Lung (tissue), 12 donors: ENCODE measurements around the gene TMEM131. TPM values are rescaled to one million over a fixed set of nuclear protein-coding genes. Genes with fewer than 3 reads are reported as not detected.

Experiments used
- ATAC-seq: fragments of 200-7000 bp; cut with Tn5 transposase; one replicate; pipeline ENCODE4 v1.9.1; 2020; ENCODE audit warnings: moderate number of reproducible peaks; ENCODE audit not compliant: insufficient read depth, low FRiP score
- DNase-seq, 3 donors: peaks; one replicate each; pipeline ENCODE4 v3.0.0-alpha.2; 2013 to 2017
- H3K27ac ChIP-seq, 2 donors: one replicate each; pipeline ENCODE4 v1.5.1; 2013; ENCODE audit warnings: mild to moderate bottlenecking in 2 of 2, moderate library complexity in 2 of 2, control low read depth in 1 of 2, inconsistent platforms in 1 of 2, low read depth in 1 of 2, low read length in 1 of 2
- H3K27me3 ChIP-seq, 3 donors: one replicate each; pipeline ENCODE4 v1.5.1; 2013; ENCODE audit warnings: low read length in 2 of 3; ENCODE audit not compliant: control insufficient read depth in 3 of 3, insufficient read depth in 3 of 3
- H3K36me3 ChIP-seq, 4 donors: one replicate each; pipeline ENCODE4 v1.5.1; 2013; ENCODE audit warnings: low read length in 4 of 4, mild to moderate bottlenecking in 1 of 4, moderate library complexity in 1 of 4; ENCODE audit not compliant: control insufficient read depth in 4 of 4, insufficient read depth in 4 of 4
- H3K4me1 ChIP-seq, 5 donors: one replicate each; pipeline ENCODE4 v1.5.1; 2013; ENCODE audit warnings: low read length in 5 of 5, mild to moderate bottlenecking in 2 of 5, moderate library complexity in 1 of 5; ENCODE audit not compliant: control insufficient read depth in 5 of 5, insufficient read depth in 5 of 5
- H3K4me3 ChIP-seq: one replicate; pipeline ENCODE4 v1.5.1; 2013; ENCODE audit warnings: mild to moderate bottlenecking, control low read depth, moderate library complexity
- H3K9ac ChIP-seq, 2 donors: one replicate each; pipeline ENCODE4 v1.5.1; 2013; ENCODE audit warnings: low read length in 2 of 2, control low read depth in 1 of 2; ENCODE audit not compliant: insufficient read depth in 1 of 2
- H3K9me3 ChIP-seq, 4 donors: one replicate each; pipeline ENCODE4 v1.5.1; 2013; ENCODE audit warnings: low read length in 3 of 4, mild to moderate bottlenecking in 1 of 4, moderate library complexity in 1 of 4; ENCODE audit not compliant: control insufficient read depth in 4 of 4, insufficient read depth in 3 of 4
- WGBS, 2 donors: extraction: QIAGEN DNeasy Blood & Tissue Kit; methylation state at CpG; one replicate each; pipeline ENCODE4 v1.1.7; 2013; 5-methylcytosine and 5-hydroxymethylcytosine counted together
- polyA plus RNA-seq, 2 donors: library from polyadenylated mRNA; stranded (reverse); fragments of 200-250 nt; gene quantifications; one replicate each; pipeline ENCODE4 v1.2.1, GENCODE V29; 2013
- total RNA-seq, 2 donors: library from RNA; depleted of rRNA in 1 of 2; stranded (reverse); fragments of >200 nt in 1 of 2; gene quantifications; one replicate each; pipeline ENCODE4 v1.2.1, GENCODE V29; 2014 to 2021
- TF ChIP-seq, protein P1 (sequence below): IDR thresholded peaks from 2 replicates; pipeline ENCODE4 v1.5.1; 2012; ENCODE audit warnings: mild to moderate bottlenecking; ENCODE audit errors: control extremely low read depth, extremely low read depth
- donor health status: control.
- donor health status: control.
- donor health status: Bipolar disorder and iron deficiency.
- donor health status: healthy.
- donor health status: DM: yes; HTN: yes; CAD: no.

TMEM131 gene
- total and polyA plus RNA-seq, 4 donors = 9.3 to 54.0 (median 23.7) TPM

DNA sequence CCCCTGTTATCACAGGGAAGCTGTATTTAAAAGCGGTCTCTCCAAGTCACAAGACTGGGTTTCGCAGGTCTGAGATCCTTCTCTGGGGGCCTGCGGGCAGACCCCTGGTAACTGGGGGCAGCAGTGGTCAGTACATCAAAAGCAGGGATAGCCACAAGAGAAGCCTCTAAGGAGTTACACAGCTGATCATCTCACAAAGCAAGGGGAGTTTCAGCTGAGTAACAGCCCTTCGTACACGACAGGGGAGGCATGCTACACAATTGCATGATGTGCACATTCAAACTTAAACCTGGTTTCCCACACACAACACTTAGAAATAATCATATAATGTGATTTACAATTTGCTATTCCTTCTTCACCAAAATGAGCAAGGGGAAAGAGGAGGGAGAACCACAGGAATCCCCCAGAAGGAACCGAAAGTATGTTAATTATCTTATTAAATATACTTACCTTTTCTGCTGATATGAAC is 87.5 kb downstream of the TMEM131 start:
- H3K4me3 ChIP-seq = no peak overlapping the region
- H3K9ac ChIP-seq = no peak overlapping the region
- TF ChIP-seq, protein P1, sequence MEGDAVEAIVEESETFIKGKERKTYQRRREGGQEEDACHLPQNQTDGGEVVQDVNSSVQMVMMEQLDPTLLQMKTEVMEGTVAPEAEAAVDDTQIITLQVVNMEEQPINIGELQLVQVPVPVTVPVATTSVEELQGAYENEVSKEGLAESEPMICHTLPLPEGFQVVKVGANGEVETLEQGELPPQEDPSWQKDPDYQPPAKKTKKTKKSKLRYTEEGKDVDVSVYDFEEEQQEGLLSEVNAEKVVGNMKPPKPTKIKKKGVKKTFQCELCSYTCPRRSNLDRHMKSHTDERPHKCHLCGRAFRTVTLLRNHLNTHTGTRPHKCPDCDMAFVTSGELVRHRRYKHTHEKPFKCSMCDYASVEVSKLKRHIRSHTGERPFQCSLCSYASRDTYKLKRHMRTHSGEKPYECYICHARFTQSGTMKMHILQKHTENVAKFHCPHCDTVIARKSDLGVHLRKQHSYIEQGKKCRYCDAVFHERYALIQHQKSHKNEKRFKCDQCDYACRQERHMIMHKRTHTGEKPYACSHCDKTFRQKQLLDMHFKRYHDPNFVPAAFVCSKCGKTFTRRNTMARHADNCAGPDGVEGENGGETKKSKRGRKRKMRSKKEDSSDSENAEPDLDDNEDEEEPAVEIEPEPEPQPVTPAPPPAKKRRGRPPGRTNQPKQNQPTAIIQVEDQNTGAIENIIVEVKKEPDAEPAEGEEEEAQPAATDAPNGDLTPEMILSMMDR = no peak
- H3K27me3 ChIP-seq = no peaks in the 10 kb centered on the region
- peaks cover 0 to 2% (median 0%) of the 10 kb centered on the region in 4 donors for H3K9me3 ChIP-seq
- WGBS, 2 donors = 94 to 95% methylated on average over 6 of the region's 6 CpGs
- no peak overlapping the region for H3K27ac ChIP-seq
- H3K36me3 ChIP-seq = peaks cover 2 to 19% (median 6%) of the 10 kb centered on the region in 4 donors
- peaks cover 0 to 23% (median 10%) of the 10 kb centered on the region in 5 donors for H3K4me1 ChIP-seq
- ATAC-seq = no peak
- no peak for DNase-seq

DNA sequence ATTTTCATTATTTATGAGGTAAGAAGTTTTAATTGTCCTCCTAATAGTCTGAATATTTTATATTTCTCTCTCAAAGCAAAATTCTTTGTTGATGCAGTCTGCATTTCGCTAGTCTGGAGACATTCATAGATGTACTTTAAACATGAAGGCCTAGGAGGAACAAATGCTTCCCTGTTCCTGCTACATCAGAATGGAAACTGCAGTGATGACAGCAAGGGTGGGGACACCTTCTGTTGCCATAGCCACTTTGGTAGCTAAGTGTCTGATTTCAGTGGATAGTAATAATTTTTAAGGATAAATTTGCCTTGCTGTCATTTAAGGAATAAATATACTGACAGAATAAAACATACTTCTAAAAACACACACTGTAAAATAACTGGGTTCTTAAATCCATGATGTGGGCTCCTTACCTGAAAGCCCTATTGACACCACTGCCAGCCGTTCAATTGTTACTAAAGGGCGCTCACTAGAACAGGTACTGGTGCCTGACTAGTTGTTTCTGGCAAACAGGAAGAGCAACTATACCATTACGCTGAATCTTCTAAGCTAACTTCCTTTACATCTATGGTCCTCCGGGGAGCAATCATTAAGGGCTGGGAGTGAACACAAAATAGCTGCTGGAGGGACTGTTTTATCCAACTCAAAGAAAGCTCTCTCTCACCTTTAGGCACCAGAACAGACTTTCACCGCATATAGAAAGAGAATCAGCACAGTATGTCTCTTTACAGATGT is 88.2 kb downstream of the TMEM131 start:
- peaks cover 2 to 19% (median 6%) of the 10 kb centered on the region in 4 donors for H3K36me3 ChIP-seq
- WGBS, 2 donors = 88 to 92% methylated on average over 6 of the region's 6 CpGs
- H3K4me3 ChIP-seq = no peak overlapping the region
- no peak overlapping the region for H3K27ac ChIP-seq
- peaks cover 0 to 2% (median 0%) of the 10 kb centered on the region in 4 donors for H3K9me3 ChIP-seq
- TF ChIP-seq, protein P1 = no peak
- H3K27me3 ChIP-seq = no peaks in the 10 kb centered on the region
- H3K9ac ChIP-seq = no peak overlapping the region
- ATAC-seq (no peak), DNase-seq (no peak)
- H3K4me1 ChIP-seq = peaks cover 0 to 16% (median 7%) of the 10 kb centered on the region in 5 donors

DNA sequence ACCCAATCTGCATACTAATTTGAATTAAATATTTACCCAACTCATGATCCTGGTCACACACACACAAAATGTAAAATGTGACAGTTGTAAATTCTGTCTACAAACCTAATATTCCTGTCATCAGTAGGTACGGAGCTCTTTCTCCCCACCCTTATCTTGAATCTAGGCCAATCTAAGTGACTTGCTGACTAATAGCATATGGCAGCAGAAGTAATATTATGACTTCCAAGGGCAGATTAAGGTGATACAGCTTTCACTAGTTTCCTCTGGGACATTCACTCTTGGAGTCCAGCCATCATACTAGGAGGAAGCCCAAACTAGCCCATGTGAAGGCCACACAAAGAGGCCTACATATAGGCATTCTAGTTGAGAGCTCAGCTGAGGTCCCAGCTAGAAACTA is 89.4 kb downstream of the TMEM131 start:
- Histone ChIP-seq H3K4me1 (peaks cover 0 to 14% (median 3%) of the 10 kb centered on the region in 5 donors), H3K4me3 (no peak overlapping the region), H3K27ac (no peak overlapping the region), H3K27me3 (no peaks in the 10 kb centered on the region), H3K36me3 (peaks cover 2 to 19% (median 6%) of the 10 kb centered on the region in 4 donors), H3K9me3 (peaks cover 0 to 2% (median 0%) of the 10 kb centered on the region in 4 donors), H3K9ac (no peak overlapping the region)
- 85 to 97% methylated on average over 1 of the region's 1 CpG for WGBS, 2 donors
- TF ChIP-seq, protein P1 = no peak
- no peak for ATAC-seq
- DNase-seq = no peak
